HEK293T (cell line): Measurements from ENCODE around the gene ITSN2.

Source experiments
- CTCF ChIA-PET: fragments of 350-600 bp; formaldehyde crosslinking; extraction: SDS; loops from one replicate; lab custom pipeline; 2021; ENCODE audit warnings: antibody characterized with exemption, inconsistent platforms; lab: Yijun Ruan, JAX
- POLR2A ChIA-PET: fragments of 350-600 bp; formaldehyde crosslinking; extraction: SDS; loops from one replicate; lab custom pipeline; 2020; ENCODE audit warnings: antibody characterized with exemption, inconsistent platforms; lab: Yijun Ruan, JAX
- DNase-seq: peaks from one replicate; pipeline ENCODE4 v3.0.0; 2012; ENCODE audit warnings: mixed read lengths; ENCODE audit errors: extremely low spot score
- ARNT ChIP-seq: fragments of 450-650 bp; IDR thresholded peaks from 2 replicates; pipeline ENCODE4 v1.6.1; 2017; ENCODE audit warnings: mild to moderate bottlenecking
- BHLHE40 ChIP-seq: fragments of 450-650 bp; IDR thresholded peaks from 2 replicates; pipeline ENCODE4 v1.6.1; 2016; ENCODE audit warnings: mild to moderate bottlenecking, moderate library complexity, borderline replicate concordance
- CTBP1 ChIP-seq: fragments of 450-650 bp; IDR thresholded peaks from 2 replicates; pipeline ENCODE4 v1.6.1; 2016; ENCODE audit warnings: borderline replicate concordance
- ELF4 ChIP-seq: fragments of 450-650 bp; IDR thresholded peaks from 2 replicates; pipeline ENCODE4 v1.6.1; 2017; ENCODE audit warnings: antibody characterized with exemption
- FOXA1 ChIP-seq: fragments of 450-650 bp; IDR thresholded peaks from 2 replicates; pipeline ENCODE4 v1.6.1; 2016; ENCODE audit warnings: mild to moderate bottlenecking
- FOXK2 ChIP-seq: fragments of 450-650 bp; IDR thresholded peaks from 2 replicates; pipeline ENCODE4 v1.6.1; 2016; ENCODE audit warnings: mild to moderate bottlenecking
- FOXM1 ChIP-seq: fragments of 450-650 bp; IDR thresholded peaks from 2 replicates; pipeline ENCODE4 v1.6.1; 2017; ENCODE audit warnings: mild to moderate bottlenecking, borderline replicate concordance
- HDGF ChIP-seq: fragments of 450-650 bp; IDR thresholded peaks from 2 replicates; pipeline ENCODE4 v1.6.1; 2017; ENCODE audit warnings: antibody characterized with exemption, borderline replicate concordance
- L3MBTL2 ChIP-seq: fragments of 450-650 bp; conservative IDR thresholded peaks from 2 replicates; pipeline ENCODE4 v1.6.1; 2016; ENCODE audit warnings: mild to moderate bottlenecking
- LEF1 ChIP-seq: fragments of 450-650 bp; IDR thresholded peaks from 2 replicates; pipeline ENCODE4 v1.6.1; 2017; ENCODE audit warnings: mild to moderate bottlenecking, borderline replicate concordance
- NFRKB ChIP-seq: fragments of 450-650 bp; IDR thresholded peaks from 2 replicates; pipeline ENCODE4 v1.6.1; 2016; ENCODE audit warnings: mild to moderate bottlenecking, moderate library complexity
- PKNOX1 ChIP-seq: fragments of 450-650 bp; IDR thresholded peaks from 2 replicates; pipeline ENCODE4 v1.6.1; 2016
- SP1 ChIP-seq: fragments of 450-650 bp; IDR thresholded peaks from 2 replicates; pipeline ENCODE4 v1.6.1; 2017
- SUZ12 ChIP-seq: fragments of 450-650 bp; IDR thresholded peaks from 2 replicates; pipeline ENCODE4 v1.6.1; 2016; ENCODE audit warnings: mild to moderate bottlenecking
- TARDBP ChIP-seq: fragments of 450-650 bp; IDR thresholded peaks from 2 replicates; pipeline ENCODE4 v1.6.1; 2016
- ZNF384 ChIP-seq: fragments of 450-650 bp; IDR thresholded peaks from 2 replicates; pipeline ENCODE4 v1.6.1; 2016

Gene ITSN2

GRCh38 chr2:24332791-24333540 lies 27.4 kb downstream of the ITSN2 start:
- no peak for DNase-seq
- POLR2A ChIA-PET: no interaction called here
- CTCF ChIA-PET: no interaction called here
- TF ChIP-seq NFRKB (no peak), TARDBP (no peak), ARNT (no peak), FOXK2 (no peak), HDGF (no peak), PKNOX1 (no peak), SUZ12 (no peak), BHLHE40 (no peak)

- TF ChIP-seq HDGF: no peak
- no peak for TF ChIP-seq FOXK2
- TF ChIP-seq SUZ12: no peak
- no peak for TF ChIP-seq FOXA1
- TF ChIP-seq ELF4: no peak
- TF ChIP-seq BHLHE40: no peak
- TF ChIP-seq CTBP1: no peak
- no peak for TF ChIP-seq L3MBTL2
- TF ChIP-seq NFRKB: no peak
- TF ChIP-seq ZNF384: no peak
- no peak for TF ChIP-seq LEF1
- no peak for TF ChIP-seq PKNOX1
- TF ChIP-seq FOXM1: no peak
- TF ChIP-seq ARNT: no peak
- TF ChIP-seq TARDBP: no peak
- POLR2A ChIA-PET: no interaction called here
- DNase-seq: no peak
Observed at GRCh38 chr2:24330161-24330560, 30.2 kb downstream of the ITSN2 start.

GRCh38 chr2:24329700-24330099 lies 30.6 kb downstream of the ITSN2 start:
- CTCF ChIA-PET: no interaction called here
- no peak for DNase-seq
- no peak for TF ChIP-seq LEF1
- TF ChIP-seq FOXA1: no peak
- TF ChIP-seq PKNOX1: no peak
- TF ChIP-seq FOXK2: no peak
- no peak for TF ChIP-seq ELF4
- no peak for TF ChIP-seq TARDBP
- TF ChIP-seq L3MBTL2: no peak
- no peak for TF ChIP-seq SP1
- TF ChIP-seq CTBP1: no peak
- TF ChIP-seq ZNF384: no peak
- TF ChIP-seq NFRKB: no peak
- TF ChIP-seq SUZ12: no peak
- TF ChIP-seq BHLHE40: no peak
- TF ChIP-seq HDGF: no peak
- POLR2A ChIA-PET: no interaction called here

More at GRCh38 chr2:24330161-24330560, 30.2 kb downstream of the ITSN2 start:
- CTCF ChIA-PET: no interaction called here

GRCh38 chr2:24328010-24328409 lies 32.3 kb downstream of the ITSN2 start:
- CTCF ChIA-PET: interaction anchor here (0.6 to 0.9 kb wide), 2 partner anchors 11 to 29 kb away, joined by 4 to 5 read pairs; no protein-coding TSS in a partner anchor
- no peak for DNase-seq
- POLR2A ChIA-PET: no interaction called here
- TF ChIP-seq LEF1 (no peak), FOXK2 (no peak), SP1 (no peak), NFRKB (no peak), FOXM1 (no peak), L3MBTL2 (no peak), BHLHE40 (no peak), CTBP1 (no peak), FOXA1 (no peak)

- CTCF ChIA-PET: no interaction called here
- no peak for DNase-seq
- TF ChIP-seq SP1: no peak
- TF ChIP-seq L3MBTL2: no peak
- no peak for TF ChIP-seq FOXA1
- TF ChIP-seq HDGF: no peak
- TF ChIP-seq CTBP1: no peak
- TF ChIP-seq LEF1: no peak
- TF ChIP-seq PKNOX1: no peak
- TF ChIP-seq SUZ12: no peak
- TF ChIP-seq FOXM1: no peak
- no peak for TF ChIP-seq ARNT
- TF ChIP-seq ELF4: no peak
- TF ChIP-seq ZNF384: no peak
- no peak for TF ChIP-seq NFRKB
- no peak for TF ChIP-seq FOXK2
- no peak for TF ChIP-seq TARDBP
- TF ChIP-seq BHLHE40: no peak
- POLR2A ChIA-PET: interaction anchor here (1.0 kb wide), 1 partner anchor 44 kb away, joined by 3 read pairs; no protein-coding TSS in a partner anchor
Observed at GRCh38 chr2:24317491-24317920, 42.8 kb downstream of the ITSN2 start.
